Measurements from ENCODE around the gene MTRF1. TPM values are rescaled to one million over a fixed set of nuclear protein-coding genes. Genes with fewer than 3 reads are reported as not detected.
A peak's percentile ranks its signal among the peaks of the same experiment; 100 is the strongest.
"Not testable (repeated sequence)": the region's sequence is repeated elsewhere in the genome, so short reads cannot be mapped to it uniquely, and the experiment has no call there.

Gene MTRF1
- total RNA-seq, 1 donor from 2014 or later = 13.7 TPM

- ATAC-seq (no peak), DNase-seq (no peak)
- no peaks in the 10 kb centered on the region for H3K9me3 ChIP-seq
- H3K4me1 ChIP-seq = no peaks in the 10 kb centered on the region
- TF ChIP-seq CTCF (IDR thresholded peaks at IDR 0.05) = no peak
- no peaks in the 10 kb centered on the region for H3K36me3 ChIP-seq
- no peaks in the 10 kb centered on the region for H3K27me3 ChIP-seq (ENCODE audit: low read depth)
- intact Hi-C loops (cut with DNase I) = no loop called here
- H3K4me3 ChIP-seq = no peak overlapping the region
- H3K27ac ChIP-seq = no peak overlapping the region
These were observed 26.1 kb upstream of the MTRF1 start for GRCh38 chr13:41289463-41289881.

GRCh38 chr13:41286370-41286769 lies 23.0 kb upstream of the MTRF1 start:
- no peaks in the 10 kb centered on the region for H3K9me3 ChIP-seq
- no peak overlapping the region for H3K4me3 ChIP-seq
- intact Hi-C loops (cut with DNase I) = no loop called here
- no peaks in the 10 kb centered on the region for H3K4me1 ChIP-seq
- no peaks in the 10 kb centered on the region for H3K36me3 ChIP-seq
- no peak overlapping the region for H3K27ac ChIP-seq
- DNase-seq = no peak
- no peak for TF ChIP-seq CTCF (IDR thresholded peaks at IDR 0.05)
- no peaks in the 10 kb centered on the region for H3K27me3 ChIP-seq (ENCODE audit: low read depth)
- ATAC-seq = no peak

- H3K9me3 ChIP-seq = no peaks in the 10 kb centered on the region
- DNase-seq (no peak), ATAC-seq (no peak)
These were observed 21.3 kb upstream of the MTRF1 start for GRCh38 chr13:41284512-41285288.

GRCh38 chr13:41282129-41282571 lies 18.8 kb upstream of the MTRF1 start:
- no peak for TF ChIP-seq CTCF (IDR thresholded peaks at IDR 0.05)

More at GRCh38 chr13:41284512-41285288, 21.3 kb upstream of the MTRF1 start:
- Histone ChIP-seq H3K4me3 (no peak overlapping the region), H3K36me3 (no peaks in the 10 kb centered on the region), H3K27ac (no peak overlapping the region), H3K4me1 (no peaks in the 10 kb centered on the region), H3K27me3 (ENCODE audit: low read depth) (no peaks in the 10 kb centered on the region)
- intact Hi-C loops (cut with DNase I) = no loop called here
- no peak for TF ChIP-seq CTCF (IDR thresholded peaks at IDR 0.05)

GRCh38 chr13:41279156-41279555 lies 15.8 kb upstream of the MTRF1 start:
- H3K4me1 ChIP-seq; H3K4me3 ChIP-seq; H3K27ac ChIP-seq; intact Hi-C loops (cut with DNase I); ATAC-seq; H3K27me3 ChIP-seq (ENCODE audit: low read depth); H3K36me3 ChIP-seq; H3K9me3 ChIP-seq; DNase-seq: not testable (repeated sequence)

More at GRCh38 chr13:41282129-41282571, 18.8 kb upstream of the MTRF1 start:
- peak in 1 of 2 donors; percentile 45 for ATAC-seq
- no peaks in the 10 kb centered on the region for H3K36me3 ChIP-seq
- DNase-seq = no peak
- H3K27me3 ChIP-seq (ENCODE audit: low read depth) = no peaks in the 10 kb centered on the region
- H3K9me3 ChIP-seq = no peaks in the 10 kb centered on the region
- intact Hi-C loops (cut with DNase I) = no loop called here
- H3K4me3 ChIP-seq = no peak overlapping the region
- H3K27ac ChIP-seq = no peak overlapping the region
- no peaks in the 10 kb centered on the region for H3K4me1 ChIP-seq

GRCh38 chr13:41276824-41277223 lies 13.4 kb upstream of the MTRF1 start:
- ATAC-seq = no peak
- H3K4me3 ChIP-seq = no peak overlapping the region
- TF ChIP-seq CTCF (IDR thresholded peaks at IDR 0.05) = no peak
- no peaks in the 10 kb centered on the region for H3K27me3 ChIP-seq (ENCODE audit: low read depth)
- no peaks in the 10 kb centered on the region for H3K9me3 ChIP-seq
- DNase-seq = no peak
- no peaks in the 10 kb centered on the region for H3K36me3 ChIP-seq
- no peak overlapping the region for H3K27ac ChIP-seq
- intact Hi-C loops (cut with DNase I) = no loop called here
- H3K4me1 ChIP-seq = no peaks in the 10 kb centered on the region

Measured in lower lobe of right lung (tissue), 2 donors.